ENCODE results near the gene CDH20.

- no peak for TF ChIP-seq CTCF (IDR thresholded peaks at IDR 0.05)
- TF ChIP-seq POLR2A (IDR thresholded peaks at IDR 0.05): no peak
Observed at GRCh38 chr18:61580046-61580445, 246.8 kb downstream of the CDH20 start.

All from Peyer's patch (tissue), 4 donors.